HG03520 (cell line): ENCODE results near the gene PCARE.
"Not testable (repeated sequence)": the region's sequence is repeated elsewhere in the genome, so short reads cannot be mapped to it uniquely, and the experiment has no call there.

Experiments
- ATAC-seq: cut with Tn5 transposase; IDR thresholded peaks from one replicate; pipeline ENCODE4 v1.9.1; 2021; ENCODE audit warnings: mild to moderate bottlenecking, moderate library complexity; ENCODE audit not compliant: unreplicated experiment

Gene PCARE

DNA sequence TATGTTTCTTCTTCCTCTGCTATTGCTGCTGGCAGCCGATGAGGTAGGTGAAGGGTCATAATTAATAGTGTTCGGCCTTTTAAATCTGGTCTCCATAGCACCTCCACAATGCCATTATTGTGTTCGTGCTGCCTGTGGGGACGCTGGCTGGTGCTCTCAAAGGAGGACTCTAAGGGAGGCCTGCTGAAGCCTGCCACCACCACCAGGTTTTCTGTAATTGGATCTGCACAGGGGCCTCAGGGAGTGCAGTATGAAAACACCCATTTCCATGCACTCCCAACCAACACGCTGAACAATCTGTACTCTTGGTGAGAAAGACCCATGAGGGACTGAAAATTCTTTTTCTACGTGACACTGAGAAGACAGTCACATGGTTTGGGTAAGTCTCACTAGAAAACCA lies 23.2 kb upstream of the PCARE start:
- ATAC-seq, result no peak

DNA sequence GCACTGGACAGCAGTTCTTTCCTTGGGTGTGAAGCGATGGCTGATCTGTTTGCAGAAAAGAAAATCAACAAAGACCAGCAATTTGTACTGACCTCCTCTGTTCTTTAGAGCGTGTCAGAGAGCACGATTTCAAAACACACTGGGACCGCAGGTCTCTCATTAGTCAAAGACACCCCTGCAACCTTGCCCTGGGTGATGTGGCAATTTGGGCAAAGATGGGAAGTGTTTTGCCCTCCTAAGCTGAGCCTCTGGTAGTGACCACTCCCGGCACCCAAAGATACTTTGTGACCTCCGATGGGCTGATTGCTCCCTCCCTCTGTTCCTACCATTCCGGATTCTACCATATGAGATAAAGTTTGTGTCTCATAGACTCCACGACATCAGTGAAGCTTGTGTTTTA lies 22.6 kb upstream of the PCARE start:
- no peak for ATAC-seq

DNA sequence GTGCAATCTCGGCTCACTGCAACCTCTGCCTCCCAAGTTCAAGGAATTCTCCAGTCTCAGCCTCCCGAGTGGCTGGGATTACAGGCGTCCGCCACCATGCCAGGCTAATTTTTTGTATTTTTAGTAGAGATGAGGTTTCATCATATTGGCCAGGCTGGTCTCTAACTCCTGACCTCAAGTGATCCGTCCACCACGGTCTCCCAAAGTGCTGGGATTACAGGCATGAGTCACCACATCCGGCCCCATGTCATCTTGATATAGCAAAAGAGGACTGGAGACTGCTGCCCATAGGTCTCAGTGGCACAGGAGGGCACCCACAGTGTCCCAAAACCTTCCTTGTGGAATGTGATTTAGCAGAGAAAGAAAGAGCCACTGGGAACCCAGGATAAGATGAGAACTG lies 16.0 kb upstream of the PCARE start:
- ATAC-seq, result not testable (repeated sequence)

DNA sequence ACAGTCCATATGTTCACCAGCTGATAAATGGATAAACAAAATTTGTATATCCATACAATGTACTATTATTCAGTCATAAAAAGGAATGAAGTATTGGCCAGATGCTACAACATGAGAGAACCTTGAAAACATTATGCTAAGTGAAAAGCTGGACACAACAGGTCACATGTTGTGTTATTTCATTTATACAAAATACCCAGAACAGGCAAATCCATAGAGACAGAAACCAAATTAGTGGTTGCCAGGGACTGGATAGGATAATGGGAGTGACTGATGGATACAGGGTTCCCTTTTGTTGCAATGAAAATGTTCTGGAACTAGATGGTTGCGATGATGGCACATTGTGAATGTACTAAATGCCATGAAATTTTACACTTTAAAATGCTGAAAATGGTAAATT lies 10.2 kb upstream of the PCARE start:
- ATAC-seq, result no peak

DNA sequence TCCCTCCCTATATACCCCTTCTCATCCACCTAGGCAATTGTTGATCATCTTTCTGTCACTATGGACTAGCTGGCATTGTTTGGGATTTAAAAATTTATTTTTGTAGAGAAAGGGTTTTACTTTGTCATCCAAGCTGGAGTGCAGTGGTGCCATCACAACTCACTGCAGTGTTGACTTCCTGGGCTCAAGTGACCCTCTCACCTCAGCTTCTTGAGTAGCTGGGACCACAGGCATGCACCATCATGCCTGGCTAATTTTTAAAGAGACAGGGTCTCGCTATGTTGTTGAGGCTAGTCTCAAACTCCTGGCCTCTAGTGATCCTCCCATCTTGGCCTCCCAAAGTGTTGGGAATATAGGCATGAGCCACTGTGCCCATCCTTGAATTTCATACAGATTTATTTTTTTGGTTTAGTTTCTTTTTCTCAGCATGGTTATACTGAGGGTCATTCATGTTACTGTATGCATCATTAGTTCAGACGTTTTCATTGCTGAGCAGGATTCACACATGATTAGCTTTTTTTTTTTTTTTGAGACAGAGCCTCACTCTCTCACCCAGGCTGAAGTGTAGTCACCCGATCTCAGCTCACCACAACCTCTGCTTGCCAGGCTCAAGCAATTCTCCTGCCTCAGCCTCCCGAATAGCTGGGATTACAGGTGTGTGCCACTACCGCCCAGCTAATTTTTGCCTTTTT lies 8.6 kb upstream of the PCARE start:
- ATAC-seq, result no peak

DNA sequence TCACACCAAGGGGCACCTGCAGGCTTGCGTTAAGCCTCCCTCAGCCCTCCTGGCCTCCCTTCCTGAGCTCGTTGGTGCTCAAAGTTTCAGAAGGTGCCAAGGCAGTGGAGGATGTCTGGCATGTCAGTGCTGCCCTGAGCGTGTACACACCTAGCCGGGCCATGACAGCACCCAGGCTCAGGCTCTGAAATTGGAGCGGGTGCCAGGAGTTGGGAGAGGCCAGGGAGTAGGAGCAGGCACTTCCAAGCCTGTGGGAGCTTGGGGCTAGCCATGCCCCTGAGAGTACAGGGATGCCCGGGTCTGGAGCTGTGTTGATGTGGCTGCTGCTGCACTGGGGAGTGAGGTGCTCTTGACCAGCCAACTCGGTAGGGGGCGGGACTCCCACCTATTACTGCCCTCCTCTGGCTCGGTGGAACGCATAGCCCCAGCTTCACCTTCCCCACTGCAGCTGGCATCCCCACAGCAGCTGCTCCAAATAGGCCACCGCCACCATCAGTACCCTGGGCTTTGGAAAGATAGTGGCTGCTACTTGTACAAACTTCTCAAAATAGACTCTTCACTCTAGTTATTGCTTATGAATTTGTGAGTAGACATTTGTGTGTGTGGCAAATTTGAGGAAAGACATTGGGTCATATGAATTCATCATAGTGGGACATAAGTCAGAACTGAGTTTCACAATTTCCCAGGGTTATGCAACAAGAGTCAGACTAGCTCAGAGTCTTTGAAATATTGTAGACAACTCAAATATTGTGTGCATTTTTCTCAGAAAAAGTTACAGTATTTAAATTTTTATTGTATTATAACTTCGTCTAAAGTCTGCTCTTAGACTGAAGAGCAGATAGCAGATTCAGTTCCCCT lies 6.8 kb upstream of the PCARE start:
- no peak for ATAC-seq

DNA sequence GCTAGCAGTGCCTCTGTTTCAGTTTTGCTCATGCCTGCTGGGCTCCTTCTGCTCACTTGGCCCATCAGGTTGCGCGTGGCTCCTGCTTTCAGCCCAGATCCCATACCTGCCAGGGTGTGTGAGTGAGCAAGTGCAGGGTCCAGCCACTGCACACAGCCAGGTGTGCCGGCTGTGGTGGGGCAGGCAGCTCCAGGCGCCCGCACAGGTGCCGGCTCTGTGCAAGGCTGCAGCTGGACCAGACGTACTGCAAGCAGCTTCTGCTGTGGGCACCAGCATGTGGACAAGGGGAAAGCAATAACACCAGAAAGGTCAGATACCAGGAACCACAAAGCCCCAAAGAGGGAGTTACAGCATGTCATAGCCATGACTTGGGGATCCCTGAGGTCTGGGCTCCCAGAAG lies 5.6 kb upstream of the PCARE start:
- ATAC-seq, result no peak

DNA sequence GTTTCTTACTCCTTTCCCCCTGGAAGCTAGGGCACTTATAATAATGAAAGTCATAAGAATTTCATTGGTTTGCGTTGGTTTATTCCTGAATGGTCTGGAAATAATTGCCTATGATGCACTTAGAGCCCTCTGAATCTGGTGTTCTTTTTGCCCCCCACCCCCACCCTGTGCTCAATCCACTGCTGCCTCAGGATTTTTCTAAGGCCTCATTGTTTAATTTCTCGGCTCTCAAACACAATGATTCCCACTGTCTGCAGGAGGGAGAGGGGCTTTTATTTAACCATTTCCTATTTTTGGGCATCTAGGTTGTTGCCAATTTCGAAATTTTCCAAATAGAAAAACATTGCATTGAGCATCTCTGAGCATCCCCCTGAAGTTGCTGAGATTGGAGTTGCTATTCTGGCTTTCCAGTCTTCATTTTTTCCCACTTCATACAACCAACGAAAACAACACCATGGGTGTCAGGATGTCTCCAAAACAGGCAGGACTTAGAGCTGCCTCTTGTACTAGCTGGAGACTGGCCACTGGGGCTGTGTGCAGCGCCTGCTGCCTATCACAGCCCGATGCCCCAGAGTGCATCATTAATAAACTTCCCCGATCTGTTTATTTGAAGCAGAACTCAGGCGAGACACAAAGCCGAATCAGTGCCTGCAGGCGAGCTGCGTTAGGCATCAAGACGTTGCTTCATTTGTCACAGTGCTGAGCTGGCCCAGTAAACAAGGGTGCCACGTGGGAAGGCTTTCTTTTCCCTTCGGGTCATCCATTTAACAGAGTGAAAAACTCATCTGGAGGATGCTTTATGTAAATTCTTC lies 1.8 kb upstream of the PCARE start:
- no peak for ATAC-seq

DNA sequence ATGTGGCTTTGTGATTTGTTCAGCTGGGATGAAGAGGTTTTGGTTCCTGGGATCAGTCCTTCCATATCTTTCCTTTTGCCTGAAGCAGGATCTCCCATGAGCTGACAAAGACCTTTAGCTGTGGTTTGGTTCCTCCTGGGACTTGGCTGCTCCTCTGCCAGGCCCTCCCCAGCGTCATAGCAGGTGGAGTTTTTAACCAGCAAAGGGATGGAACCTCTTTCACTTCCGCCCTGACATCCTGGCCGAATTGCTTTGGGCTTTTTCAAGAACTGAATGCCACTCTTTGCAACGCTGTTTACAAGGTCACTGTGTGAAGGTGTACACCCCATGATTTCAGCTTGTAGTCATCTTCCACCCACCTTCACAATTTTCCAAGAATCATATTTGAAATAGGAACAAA lies 390 bp downstream of the PCARE start:
- no peak for ATAC-seq

DNA sequence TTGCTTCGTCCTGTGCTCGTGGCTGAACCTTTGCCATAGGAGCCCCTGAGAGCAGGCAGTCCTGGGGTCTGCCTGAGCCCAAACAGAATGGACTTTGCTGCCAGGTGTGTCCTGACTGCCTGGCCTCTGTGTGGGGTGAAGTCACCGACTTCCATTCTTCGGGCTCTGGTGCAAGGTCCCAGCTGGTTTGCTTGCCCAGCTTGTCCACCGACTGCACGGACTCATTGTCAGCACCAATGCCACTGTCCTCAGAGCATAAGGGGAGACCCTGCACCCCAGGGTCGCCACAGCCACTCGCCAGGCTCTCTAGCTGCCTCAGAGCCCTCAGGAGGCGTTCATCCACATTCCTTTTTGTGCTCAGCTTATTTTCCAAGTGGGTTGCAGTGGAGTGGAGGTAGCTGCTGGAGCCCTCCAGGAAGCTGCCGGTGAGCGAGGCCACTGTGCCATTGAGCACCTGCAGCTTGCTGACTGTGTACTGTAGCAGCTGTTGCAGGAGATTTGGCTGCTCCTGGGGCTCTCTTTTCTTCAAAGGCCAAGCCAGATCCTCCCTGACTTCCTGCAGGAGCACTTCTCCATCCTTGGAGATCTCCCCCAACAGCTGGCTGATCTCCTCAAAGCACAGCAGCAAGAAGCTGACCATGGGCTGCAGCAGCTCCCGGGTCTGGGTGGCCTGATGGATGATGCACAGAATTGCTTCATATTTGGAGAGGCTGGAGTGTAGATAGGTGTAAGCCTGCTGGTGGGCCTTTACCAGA lies 1.2 kb downstream of the PCARE start:
- no peak for ATAC-seq

DNA sequence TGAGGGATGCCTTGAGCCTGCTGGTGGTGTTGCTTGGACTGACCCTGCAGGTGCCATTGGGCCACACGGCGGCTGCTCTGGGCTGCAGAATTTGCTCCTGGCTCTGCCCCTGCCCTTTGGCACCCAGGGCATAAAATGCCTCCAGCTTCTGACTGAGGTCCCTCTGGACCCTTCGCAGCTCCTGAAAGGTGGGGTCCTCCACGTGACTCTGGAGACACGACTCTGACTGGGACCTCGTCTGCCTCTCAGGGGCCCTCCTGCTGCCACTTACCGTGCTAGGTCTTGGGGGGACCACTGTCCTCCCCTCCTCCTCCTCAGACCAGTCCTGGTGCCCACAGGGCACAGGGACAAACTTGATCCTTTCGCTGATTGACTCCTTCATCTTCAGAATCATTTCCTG lies 2.1 kb downstream of the PCARE start:
- no peak for ATAC-seq

DNA sequence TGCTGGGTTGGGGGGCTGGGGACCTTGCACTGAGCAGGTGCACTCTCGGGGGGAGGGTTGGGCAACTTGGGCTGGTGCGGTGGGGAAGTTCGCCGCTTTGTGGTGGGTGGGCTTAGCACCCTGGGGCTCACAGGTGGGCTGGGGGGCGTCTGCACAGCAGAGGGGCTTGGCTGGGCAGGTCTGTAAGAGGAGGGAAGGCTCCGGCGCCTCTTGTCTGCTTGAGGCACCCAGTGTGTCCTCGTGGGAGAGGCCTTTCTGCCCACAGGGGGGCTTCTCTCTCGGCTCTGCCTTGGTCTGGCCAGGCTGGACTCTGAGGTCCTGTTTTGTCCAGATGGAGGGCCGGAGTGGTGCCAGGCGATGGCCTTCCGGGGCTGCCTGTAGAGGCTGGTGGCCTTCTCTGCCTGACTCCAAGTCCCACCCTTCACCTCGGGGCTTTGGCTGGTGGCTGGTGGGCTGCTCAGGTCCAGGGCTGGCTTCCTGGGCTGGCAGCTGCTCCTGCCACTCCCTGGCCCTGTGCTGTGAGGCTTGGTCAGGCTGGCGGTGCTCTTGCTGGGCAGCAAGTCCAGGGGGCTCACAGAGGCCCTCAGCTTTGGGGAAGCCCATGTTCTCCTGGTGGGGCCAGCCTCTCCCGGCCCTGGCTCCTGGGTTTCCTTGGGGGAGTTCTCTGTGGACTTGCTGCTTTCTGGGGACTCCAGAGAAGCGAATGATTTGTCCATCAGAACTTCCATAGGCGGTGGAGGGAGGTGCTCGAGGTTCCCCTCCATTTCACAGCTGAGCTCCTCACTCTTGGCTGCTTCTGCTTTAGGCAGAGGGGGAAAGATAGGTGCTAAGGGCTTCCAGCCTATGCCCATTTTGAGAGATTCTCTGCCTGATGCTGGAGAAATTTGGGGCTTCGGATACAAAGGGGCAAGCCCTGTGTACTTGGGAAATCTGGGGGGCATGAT lies 3.0 kb downstream of the PCARE start:
- ATAC-seq, result no peak

DNA sequence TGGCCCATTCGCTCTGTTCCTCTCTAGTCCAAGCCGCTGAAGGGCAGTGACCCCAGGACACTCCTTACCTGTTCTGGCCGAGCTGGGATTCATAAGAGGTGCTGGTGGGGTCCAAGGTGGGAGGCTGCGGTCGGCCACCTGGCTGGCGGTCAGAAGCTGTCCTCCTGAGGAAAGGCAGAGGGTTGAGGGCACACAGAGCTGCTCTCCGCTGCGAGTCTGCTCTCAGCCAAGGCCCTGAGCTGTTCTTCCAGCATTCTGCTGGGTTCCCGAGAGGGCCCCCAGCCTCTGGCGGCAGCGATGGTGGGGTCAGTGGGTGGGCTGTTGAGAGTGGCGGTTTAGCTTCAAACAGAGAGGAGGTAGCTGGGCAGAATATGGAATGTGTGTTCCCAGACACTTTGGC lies 3.8 kb downstream of the PCARE start:
- ATAC-seq, result no peak

DNA sequence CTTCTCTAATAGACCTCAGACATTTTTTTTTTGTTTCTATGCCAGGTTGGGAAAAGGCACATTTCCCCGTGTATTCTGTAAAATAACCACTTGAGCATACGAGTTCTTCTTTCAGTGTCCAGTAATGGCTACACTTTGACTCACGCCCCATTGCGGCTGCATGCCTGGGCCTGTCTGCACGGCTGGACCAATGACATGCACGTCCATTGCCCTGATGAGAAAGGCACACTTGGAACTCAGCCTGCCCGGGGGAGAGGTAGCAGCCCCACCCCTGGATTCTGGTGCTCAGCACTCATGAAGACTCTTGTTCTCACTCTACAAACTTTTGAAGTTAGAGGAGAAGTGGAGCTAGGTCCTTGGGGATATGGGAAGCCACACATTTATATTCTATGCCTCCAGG lies 5.8 kb downstream of the PCARE start:
- no peak for ATAC-seq

DNA sequence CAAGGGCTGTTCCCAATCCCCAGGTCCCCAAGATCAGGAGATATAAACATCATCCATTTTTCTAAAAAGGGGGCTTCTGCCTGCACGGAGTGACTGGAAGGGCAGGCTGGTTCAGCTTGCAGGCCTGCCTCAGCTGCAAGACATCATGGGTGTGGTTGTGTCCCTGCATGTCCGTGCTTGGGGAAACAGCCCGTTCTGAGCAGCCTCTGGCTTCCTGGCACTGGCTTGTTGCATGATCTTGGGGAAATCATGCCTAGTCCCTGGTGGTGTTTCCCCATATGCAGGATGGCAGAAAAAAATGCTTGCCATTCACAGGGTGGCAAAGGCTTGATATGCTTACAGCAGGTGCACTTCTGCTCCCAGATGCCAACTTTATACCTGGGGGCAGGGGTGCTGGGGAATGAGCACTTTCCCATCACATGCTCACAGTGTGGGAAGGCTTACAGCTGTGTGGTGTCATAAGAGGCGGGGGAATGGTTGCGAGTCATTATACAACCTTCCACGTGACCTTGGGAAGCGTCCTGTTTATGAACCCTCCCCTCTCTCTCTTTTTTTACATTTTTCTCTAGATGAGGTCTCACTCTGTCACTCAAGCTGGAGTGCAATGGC lies 7.2 kb downstream of the PCARE start:
- no peak for ATAC-seq

DNA sequence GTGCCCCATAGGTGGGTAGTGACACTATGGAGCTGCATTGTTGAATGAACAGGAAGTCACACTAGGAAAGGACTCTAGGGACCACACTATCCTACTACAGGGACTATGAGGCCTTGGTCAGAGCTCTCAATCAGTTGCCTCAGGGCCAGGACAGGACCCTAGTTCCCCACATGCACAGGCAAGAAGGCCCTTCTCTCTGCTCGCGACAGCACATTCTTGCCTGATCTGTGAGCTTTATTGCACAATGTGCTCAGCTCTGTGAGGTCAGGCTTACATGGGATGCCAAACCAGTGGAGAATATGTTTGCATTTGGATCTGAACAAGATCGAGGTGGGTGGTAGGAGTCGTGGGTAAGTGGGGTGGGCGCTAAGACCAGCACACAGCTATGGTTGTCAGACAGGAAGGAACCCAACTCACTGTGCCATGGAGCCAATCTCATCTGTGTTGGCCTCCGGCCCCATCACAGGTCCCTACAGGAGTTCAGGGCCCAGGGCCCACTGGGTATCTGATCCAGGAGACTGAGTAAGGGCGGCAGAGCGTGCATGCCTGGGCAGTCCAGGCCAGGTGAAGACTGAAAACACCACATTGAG lies 8.0 kb downstream of the PCARE start:
- no peak for ATAC-seq

DNA sequence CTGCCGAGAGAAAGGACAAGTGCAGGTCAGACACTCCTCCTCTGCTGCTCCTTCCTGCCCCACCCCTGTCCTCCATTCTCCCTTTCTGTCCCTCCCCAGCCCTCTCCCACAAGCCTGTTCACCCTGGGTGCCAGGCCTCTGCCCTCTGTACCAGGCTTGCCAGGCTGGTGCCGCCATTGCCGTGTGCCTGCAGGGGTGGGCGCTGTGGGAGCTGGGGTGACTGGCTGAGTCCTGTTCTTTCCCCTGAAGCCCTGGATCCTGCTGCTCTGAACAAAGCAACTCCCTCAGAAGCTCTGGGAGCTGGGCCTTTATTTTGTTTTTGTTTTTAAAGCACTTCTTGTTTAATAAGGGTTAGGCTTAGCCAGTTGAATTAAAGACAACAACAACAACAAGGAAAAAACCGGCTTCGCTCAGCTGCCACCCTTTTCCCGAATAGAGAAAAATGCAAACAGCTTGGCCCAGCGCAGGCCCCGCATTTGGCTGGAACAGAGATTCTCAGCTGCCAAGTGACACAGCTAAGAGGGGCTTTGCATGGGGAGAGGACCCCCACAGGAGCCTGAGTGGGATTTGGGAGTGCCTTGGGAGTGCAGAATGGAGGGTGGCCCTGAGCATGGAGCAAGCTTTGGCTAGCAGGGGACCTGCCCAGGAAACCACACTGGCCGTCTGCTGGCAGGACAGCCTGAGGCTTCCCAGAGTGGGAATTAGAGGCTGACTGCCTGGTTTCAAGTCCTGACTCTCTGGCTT lies 9.1 kb downstream of the PCARE start:
- no peak for ATAC-seq

DNA sequence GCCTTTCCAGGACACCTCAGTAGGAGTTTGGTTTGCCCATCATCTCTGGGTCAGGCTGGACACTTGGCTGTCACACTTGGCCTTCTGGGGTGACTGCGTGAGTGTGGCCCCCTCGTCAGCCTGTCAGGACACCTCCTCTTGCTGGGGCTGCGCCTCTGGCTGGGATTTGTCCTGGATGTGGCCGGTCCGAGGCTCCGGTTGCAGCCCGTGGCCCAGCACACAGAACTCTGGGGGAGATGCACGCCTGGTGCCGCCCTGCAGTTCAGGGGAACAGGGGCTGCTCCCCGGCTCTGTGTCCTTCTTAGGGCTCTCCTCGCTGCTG lies 9.6 kb downstream of the PCARE start:
- ATAC-seq, result no peak

DNA sequence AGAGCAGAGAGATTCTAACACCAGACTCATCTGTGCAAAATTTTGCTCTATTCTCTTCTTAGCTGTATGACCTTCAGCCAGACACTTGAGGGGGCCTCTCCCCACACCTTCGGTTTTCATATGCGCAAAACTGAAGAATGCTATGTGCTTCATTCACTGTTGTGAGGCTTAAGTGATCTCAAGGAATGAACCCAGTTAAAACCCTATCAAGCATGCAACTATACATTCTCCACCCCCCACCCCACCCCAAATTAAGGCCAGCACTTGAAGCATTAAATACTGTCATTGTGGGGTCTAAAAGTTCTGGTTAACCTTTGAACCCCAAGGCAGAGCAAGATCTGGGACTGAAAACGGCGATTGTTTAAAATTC lies 10.0 kb downstream of the PCARE start:
- no peak for ATAC-seq
